K562 (cell line): ENCODE results near the gene IMP4. TPM values are rescaled to one million over a fixed set of nuclear protein-coding genes. Genes with fewer than 3 reads are reported as not detected.

Source experiments
- ESRRA ChIP-seq: fragments of 450-650 bp; IDR thresholded peaks from 2 replicates; pipeline ENCODE4 v1.6.1; 2014; ENCODE audit warnings: low read depth, mild to moderate bottlenecking, moderate library complexity, borderline replicate concordance
- KAT7 ChIP-seq: sonication (generic); formaldehyde crosslinking; IDR thresholded peaks from 2 replicates; pipeline ENCODE4 v1.8.0; 2022; ENCODE audit warnings: missing genetic modification reagents, mild to moderate bottlenecking, borderline replicate concordance
- RREB1 ChIP-seq: fragments of 250-450 bp; sonication (Bioruptor Pico); IDR thresholded peaks from 2 replicates; pipeline ENCODE4 v1.4.0; 2020
- ZHX1 ChIP-seq: fragments of 150-350 bp; conservative IDR thresholded peaks from 2 replicates; pipeline ENCODE4 v1.6.1; 2014; ENCODE audit warnings: low read length
- ZNF75A ChIP-seq: fragments of 450-650 bp; formaldehyde crosslinking; IDR thresholded peaks from 2 replicates; pipeline ENCODE4 v1.4.0; 2020; ENCODE audit warnings: mild to moderate bottlenecking
- polyA plus RNA-seq, 8 experiments: library from polyadenylated mRNA; depleted of rRNA in 4 of 8; stranded (reverse) in 5 of 8; unstranded in 3 of 8; fragments of >200 nt; fragmentation: Nextera tagmentation in 2 of 8; fragmentation: Illumina TruSeq in 1 of 8; extraction: Ambion mirVana in 2 of 8; extraction: Trizol in 1 of 8; gene quantifications; 2 replicates each; pipeline versions ENCODE4 v1.2.1 to v1.2.3, GENCODE V29; 2011 to 2014; ENCODE audit warnings: inconsistent platforms in 1 of 8, missing spikeins in 1 of 8
- total RNA-seq, 7 experiments: library from RNA; depleted of rRNA in 6 of 7; stranded (reverse); fragments of >200 nt in 6 of 7; fragmentation: Illumina TruSeq in 2 of 7; extraction: Trizol in 2 of 7; gene quantifications; 2 replicates each; pipeline versions ENCODE4 v1.2.1 to v1.2.3, GENCODE V29; 2011 to 2021; ENCODE audit warnings: low replicate concordance in 1 of 7

Gene IMP4
- total and polyA plus RNA-seq, 9 of the 15 experiments (the other 6 are each of a cell fraction or from before 2014, with no cell fraction given) = 35.4 to 209 (median 100.0) TPM

- TF ChIP-seq RREB1 (CRISPR knock-in tag) (no peak), ZNF75A (0 out of 2 replicates have a peak, but pooled peaks have one; percentile 26), ZHX1 (peak; percentile 65; the same call in 1 of the 2 replicates), ESRRA (peak; percentile 61; the same call in 1 of the 2 replicates), KAT7 (peak; percentile 81; the same call in 1 of the 2 replicates)
Observed at GRCh38 chr2:130342533-130343275, at the start of gene IMP4 (continued).
